ENCODE data around the gene CACNA1C. TPM values are rescaled to one million over a fixed set of nuclear protein-coding genes. Genes with fewer than 3 reads are reported as not detected.

CACNA1C gene
- total RNA-seq, 1 experiment from 2014 or later: 3.7 TPM

GRCh38 chr12:2606186-2606910, 553.6 kb downstream of the CACNA1C start:
- H3K4me3 ChIP-seq (ENCODE audit: low read depth, low read length, poor library complexity, severe bottlenecking): no peak overlapping the region
- intact Hi-C loops (cut with micrococcal nuclease; ENCODE audit: unreplicated experiment): no loop called here
- no peak for DNase-seq (ENCODE audit: low spot score)
- H3K4me1 ChIP-seq (ENCODE audit: insufficient read depth, low read length, poor library complexity, severe bottlenecking): no peaks in the 10 kb centered on the region
- H3K27ac ChIP-seq (ENCODE audit: low read depth, low read length, poor library complexity, severe bottlenecking): no peak overlapping the region
- no peaks in the 10 kb centered on the region for H3K27me3 ChIP-seq (replicated peaks; ENCODE audit: insufficient read depth, low read depth, low read length, poor library complexity)
- no peaks in the 10 kb centered on the region for H3K9me3 ChIP-seq (ENCODE audit: low read depth, low read length, poor library complexity, severe bottlenecking)
- CTCF ChIA-PET: no interaction called here
- no peaks in the 10 kb centered on the region for H3K36me3 ChIP-seq (ENCODE audit: insufficient read depth, low read length, poor library complexity, severe bottlenecking)
- TF ChIP-seq CTCF (conservative IDR thresholded peaks at IDR 0.05; ENCODE audit: low read depth, low read length): no peak
- no peak for TF ChIP-seq EZH2 (IDR thresholded peaks at IDR 0.05; ENCODE audit: borderline replicate concordance, low read depth, low read length, poor library complexity, severe bottlenecking)
- POLR2A ChIA-PET (ENCODE audit: low non-redundant PET): no interaction called here
- BruUV-seq (replicated peaks): no TSS peak

- TF ChIP-seq CTCF (conservative IDR thresholded peaks at IDR 0.05; ENCODE audit: low read depth, low read length) (no peak), EZH2 (IDR thresholded peaks at IDR 0.05; ENCODE audit: borderline replicate concordance, low read depth, low read length, poor library complexity, severe bottlenecking) (no peak)
- ChIA-PET CTCF (interaction anchor here (0.6 kb wide), 1 partner anchor 178 kb away, joined by 3 read pairs; no protein-coding TSS in a partner anchor), POLR2A (ENCODE audit: low non-redundant PET) (interaction anchor here (0.7 kb wide), 1 partner anchor 33 kb away, joined by 3 read pairs; no protein-coding TSS in a partner anchor)
- BruUV-seq (replicated peaks): no TSS peak
- Histone ChIP-seq H3K27ac (ENCODE audit: low read depth, low read length, poor library complexity, severe bottlenecking) (no peak overlapping the region), H3K4me3 (ENCODE audit: low read depth, low read length, poor library complexity, severe bottlenecking) (no peak overlapping the region), H3K36me3 (ENCODE audit: insufficient read depth, low read length, poor library complexity, severe bottlenecking) (no peaks in the 10 kb centered on the region), H3K9me3 (ENCODE audit: low read depth, low read length, poor library complexity, severe bottlenecking) (no peaks in the 10 kb centered on the region), H3K27me3 (replicated peaks; ENCODE audit: insufficient read depth, low read depth, low read length, poor library complexity) (no peaks in the 10 kb centered on the region), H3K4me1 (ENCODE audit: insufficient read depth, low read length, poor library complexity, severe bottlenecking) (no peaks in the 10 kb centered on the region)
- intact Hi-C loops (cut with micrococcal nuclease; ENCODE audit: unreplicated experiment): no loop called here
- no peak for DNase-seq (ENCODE audit: low spot score)
Measured at GRCh38 chr12:2607881-2608607, 555.3 kb downstream of the CACNA1C start.

GRCh38 chr12:2608608-2608945, 555.8 kb downstream of the CACNA1C start:
- no TSS peak for BruUV-seq (replicated peaks)
- DNase-seq (ENCODE audit: low spot score): no peak
- Histone ChIP-seq H3K4me3 (ENCODE audit: low read depth, low read length, poor library complexity, severe bottlenecking) (no peak overlapping the region), H3K36me3 (ENCODE audit: insufficient read depth, low read length, poor library complexity, severe bottlenecking) (no peaks in the 10 kb centered on the region), H3K27ac (ENCODE audit: low read depth, low read length, poor library complexity, severe bottlenecking) (no peak overlapping the region), H3K27me3 (replicated peaks; ENCODE audit: insufficient read depth, low read depth, low read length, poor library complexity) (no peaks in the 10 kb centered on the region), H3K4me1 (ENCODE audit: insufficient read depth, low read length, poor library complexity, severe bottlenecking) (no peaks in the 10 kb centered on the region), H3K9me3 (ENCODE audit: low read depth, low read length, poor library complexity, severe bottlenecking) (no peaks in the 10 kb centered on the region)
- intact Hi-C loops (cut with micrococcal nuclease; ENCODE audit: unreplicated experiment): no loop called here
- TF ChIP-seq CTCF (conservative IDR thresholded peaks at IDR 0.05; ENCODE audit: low read depth, low read length) (no peak), EZH2 (IDR thresholded peaks at IDR 0.05; ENCODE audit: borderline replicate concordance, low read depth, low read length, poor library complexity, severe bottlenecking) (no peak)
- ChIA-PET POLR2A (ENCODE audit: low non-redundant PET) (interaction anchor here (0.7 kb wide), 1 partner anchor 32 kb away, joined by 3 read pairs; no protein-coding TSS in a partner anchor), CTCF (interaction anchor here (0.6 kb wide), 1 partner anchor 178 kb away, joined by 3 read pairs; no protein-coding TSS in a partner anchor)

Measured in A673 (cell line).